Transverse colon (tissue), 3 donors: ENCODE results near the gene ZC3H12C.

Source experiments
- CTCF ChIP-seq, 5 experiments: fragments of 200-600 bp in 3 of 5; fragments of 450-650 bp in 2 of 5; sonication (generic) in 3 of 5; IDR thresholded peaks; 1 replicate in 2 of 5; 2 replicates in 3 of 5; pipeline ENCODE4 v1.5.1; 2016 to 2017; ENCODE audit warnings: antibody characterized with exemption in 5 of 5, inconsistent platforms in 3 of 5, mild to moderate bottlenecking in 2 of 5, moderate library complexity in 1 of 5
- POLR2A ChIP-seq: fragments of 450-650 bp; IDR thresholded peaks from one replicate; pipeline ENCODE4 v1.6.1; 2016; ENCODE audit warnings: antibody characterized with exemption, mild to moderate bottlenecking, moderate library complexity

GRCh38 chr11:110134110-110134509 lies 40.9 kb downstream of the ZC3H12C start:
- no peak for TF ChIP-seq CTCF (IDR thresholded peaks at IDR 0.05)
- no peak for TF ChIP-seq POLR2A
